Mesenteric fat pad (tissue), 1 donor: Measurements from ENCODE around the gene ABHD13. TPM values are rescaled to one million over a fixed set of nuclear protein-coding genes. Genes with fewer than 3 reads are reported as not detected.

ENCODE experiments used
- DNase-seq: peaks from one replicate; pipeline ENCODE4 v3.0.0-alpha.2; 2020; ENCODE audit warnings: low spot score
- total RNA-seq: library from RNA; stranded (reverse); fragmentation: NEBNext Ultra II Directional; extraction: Animal tissue kit (Norgen Biotek cat#: 25700); gene quantifications from one replicate; pipeline ENCODE4 v1.2.1, GENCODE V29; 2021
- donor health status: DM: yes; HTN: yes; CAD: no.

Gene ABHD13
- total RNA-seq, 1 donor from 2014 or later: 8.5 TPM

- DNase-seq: no peak
Observed at GRCh38 chr13:108283110-108283509, 64.9 kb downstream of the ABHD13 start.

Other genes with a start within 250 kb of the ABHD13 start
- gene LIG4, start 2.9 kb upstream of the ABHD13 start, total RNA-seq: 12.3 TPM
- gene TNFSF13B, start 51.3 kb downstream of the ABHD13 start, total RNA-seq: 7.0 TPM